Chondrocyte (in vitro differentiated cells): ENCODE results near the gene SENP3. TPM values are rescaled to one million over a fixed set of nuclear protein-coding genes. Genes with fewer than 3 reads are reported as not detected.
"Not testable (repeated sequence)": the region's sequence is repeated elsewhere in the genome, so short reads cannot be mapped to it uniquely, and the experiment has no call there.

Experiments used
- DNase-seq: peaks from one replicate; pipeline ENCODE4 v3.0.0; 2021; ENCODE audit warnings: mixed read lengths, low spot score
- H3K27ac Mint-ChIP-seq: one replicate; pipeline ENCODE4 v1.8.0; 2021; ENCODE audit warnings: mild to moderate bottlenecking, moderate library complexity, mixed read lengths; ENCODE audit not compliant: unreplicated experiment
- H3K27me3 Mint-ChIP-seq: 2 replicates; pipeline ENCODE4 v1.8.0; 2021; ENCODE audit warnings: low read depth, mixed read lengths
- H3K36me3 Mint-ChIP-seq: 2 replicates; pipeline ENCODE4 v1.8.0; 2021; ENCODE audit warnings: low read depth, mixed read lengths
- H3K4me1 Mint-ChIP-seq: 2 replicates; pipeline ENCODE4 v1.8.0; 2021; ENCODE audit warnings: low read depth, mild to moderate bottlenecking, mixed read lengths
- H3K4me3 Mint-ChIP-seq: one replicate; pipeline ENCODE4 v1.8.0; 2021; ENCODE audit warnings: mild to moderate bottlenecking, moderate library complexity, mixed read lengths; ENCODE audit not compliant: unreplicated experiment
- H3K9me3 Mint-ChIP-seq: 2 replicates; pipeline ENCODE4 v1.8.0; 2021; ENCODE audit warnings: low read depth, mixed read lengths
- CTCF ChIP-seq: fragments of 200-600 bp; sonication (generic); IDR thresholded peaks from 2 replicates; pipeline ENCODE4 v1.5.0; 2021; ENCODE audit warnings: antibody characterized with exemption, mild to moderate bottlenecking, moderate library complexity
- total RNA-seq: library from RNA; stranded (reverse); gene quantifications from 3 replicates; pipeline ENCODE4 v1.2.1, GENCODE V29; 2021

The SENP3 gene
- total RNA-seq, 1 donor from 2014 or later: 49.4 TPM

GRCh38 chr17:7589891-7590691 is 28.4 kb downstream of the SENP3 start, which contains the start of gene SOX15:
SOX15 (minus strand) TSS chr17:7590094; CDS start chr17:7589676, 418 bp downstream.
- H3K4me1 Mint-ChIP-seq: peaks cover 37% of the 10 kb centered on the region
- DNase-seq: no peak
- no peaks in the 10 kb centered on the region for H3K27me3 Mint-ChIP-seq
- peak within 1 kb of the TSS; percentile 95 for H3K27ac Mint-ChIP-seq
- H3K36me3 Mint-ChIP-seq: peaks cover 33% of the 10 kb centered on the region
- no peak within 1 kb of the TSS for H3K4me3 Mint-ChIP-seq
- H3K9me3 Mint-ChIP-seq: no peaks in the 10 kb centered on the region
- no peak for TF ChIP-seq CTCF

- Mint-ChIP-seq H3K27ac (peak overlapping the region; percentile 95), H3K36me3 (peaks cover 39% of the 10 kb centered on the region), H3K4me3 (no peak overlapping the region), H3K4me1 (peaks cover 32% of the 10 kb centered on the region), H3K9me3 (no peaks in the 10 kb centered on the region), H3K27me3 (no peaks in the 10 kb centered on the region)
- TF ChIP-seq CTCF: no peak
- no peak for DNase-seq
Observed at GRCh38 chr17:7590743-7591142, 29.0 kb downstream of the SENP3 start.

GRCh38 chr17:7591596-7591995 is 29.9 kb downstream of the SENP3 start:
- peak overlapping the region; percentile 95 for H3K27ac Mint-ChIP-seq

GRCh38 chr17:7592422-7593021 is 30.8 kb downstream of the SENP3 start:
- TF ChIP-seq CTCF: no peak
- Mint-ChIP-seq H3K9me3 (no peaks in the 10 kb centered on the region), H3K27ac (peak overlapping the region; percentile 5), H3K36me3 (peaks cover 39% of the 10 kb centered on the region), H3K4me3 (no peak overlapping the region), H3K27me3 (no peaks in the 10 kb centered on the region), H3K4me1 (peaks cover 26% of the 10 kb centered on the region)
- DNase-seq: no peak

More at GRCh38 chr17:7591596-7591995, 29.9 kb downstream of the SENP3 start:
- Mint-ChIP-seq H3K9me3 (no peaks in the 10 kb centered on the region), H3K4me3 (no peak overlapping the region), H3K4me1 (peaks cover 32% of the 10 kb centered on the region), H3K36me3 (peaks cover 41% of the 10 kb centered on the region), H3K27me3 (no peaks in the 10 kb centered on the region)
- no peak for TF ChIP-seq CTCF
- DNase-seq: no peak

GRCh38 chr17:7593296-7593695 is 31.6 kb downstream of the SENP3 start:
- Mint-ChIP-seq H3K4me1 (peaks cover 19% of the 10 kb centered on the region), H3K36me3 (peaks cover 36% of the 10 kb centered on the region)

GRCh38 chr17:7597561-7597960 is 35.8 kb downstream of the SENP3 start:
- H3K36me3 Mint-ChIP-seq: peaks cover 49% of the 10 kb centered on the region
- H3K27me3 Mint-ChIP-seq, H3K4me3 Mint-ChIP-seq, H3K27ac Mint-ChIP-seq, H3K4me1 Mint-ChIP-seq, DNase-seq, H3K9me3 Mint-ChIP-seq: not testable (repeated sequence)

More at GRCh38 chr17:7593296-7593695, 31.6 kb downstream of the SENP3 start:
- no peak for DNase-seq
- no peak overlapping the region for H3K4me3 Mint-ChIP-seq
- peak overlapping the region; percentile 73 for H3K27ac Mint-ChIP-seq
- no peak for TF ChIP-seq CTCF
- H3K9me3 Mint-ChIP-seq: no peaks in the 10 kb centered on the region
- no peaks in the 10 kb centered on the region for H3K27me3 Mint-ChIP-seq
